Activated CD4-positive, alpha-beta T cell treated with anti-CD3 and anti-CD28 coated beads, Interleukin-10, Interleukin-2, amounts not matched to agents 100 ng/mL and 50 ng/mL, durations not matched to agents 16 hours and 8 hours (primary cell): ENCODE results near the gene PPA1.
"Not testable (repeated sequence)": the region's sequence is repeated elsewhere in the genome, so short reads cannot be mapped to it uniquely, and the experiment has no call there.

ENCODE experiments used
- DNase-seq: peaks from one replicate; pipeline ENCODE4 v3.0.0-alpha.2; 2020

Gene PPA1

GRCh38 chr10:70233109-70233938 lies at the start of gene PPA1:
PPA1 (minus strand) TSS chr10:70233429; CDS start chr10:70233327, 102 bp downstream.
- DNase-seq = peak; percentile 100

- no peak for DNase-seq
Measured at GRCh38 chr10:70281609-70282008, 48.4 kb upstream of the PPA1 start.

- no peak for DNase-seq
Measured at GRCh38 chr10:70280099-70280498, 46.9 kb upstream of the PPA1 start.

GRCh38 chr10:70277396-70278030 lies 44.3 kb upstream of the PPA1 start:
- DNase-seq = no peak

- no peak for DNase-seq
Measured at GRCh38 chr10:70274643-70275042, 41.4 kb upstream of the PPA1 start.

- DNase-seq = peak; percentile 71
Measured at GRCh38 chr10:70272925-70273316, 39.7 kb upstream of the PPA1 start.

- DNase-seq = no peak
Measured at GRCh38 chr10:70271996-70272924, 39.0 kb upstream of the PPA1 start.

GRCh38 chr10:70270952-70271351 lies 37.7 kb upstream of the PPA1 start:
- no peak for DNase-seq

- no peak for DNase-seq
Measured at GRCh38 chr10:70269741-70270140, 36.5 kb upstream of the PPA1 start.

GRCh38 chr10:70268376-70268775 lies 35.1 kb upstream of the PPA1 start:
- DNase-seq = no peak

GRCh38 chr10:70267161-70267933 lies 34.1 kb upstream of the PPA1 start:
- DNase-seq = no peak

GRCh38 chr10:70266701-70267100 lies 33.5 kb upstream of the PPA1 start:
- DNase-seq = no peak

GRCh38 chr10:70266056-70266455 lies 32.8 kb upstream of the PPA1 start:
- DNase-seq = no peak

- DNase-seq = no peak
Measured at GRCh38 chr10:70265032-70265689, 31.9 kb upstream of the PPA1 start.

GRCh38 chr10:70260734-70261133 lies 27.5 kb upstream of the PPA1 start:
- DNase-seq = no peak

GRCh38 chr10:70260259-70260658 lies 27.0 kb upstream of the PPA1 start:
- DNase-seq = no peak

GRCh38 chr10:70258216-70258615 lies 25.0 kb upstream of the PPA1 start:
- no peak for DNase-seq

- not testable (repeated sequence) for DNase-seq
Measured at GRCh38 chr10:70257816-70258215, 24.6 kb upstream of the PPA1 start.

- no peak for DNase-seq
Measured at GRCh38 chr10:70256463-70256862, 23.2 kb upstream of the PPA1 start.

- DNase-seq = no peak
Measured at GRCh38 chr10:70255329-70256299, 22.4 kb upstream of the PPA1 start.
